GM13976 (cell line): ENCODE results near the gene CLRN3.

Experiments
- DNase-seq: peaks from one replicate; pipeline ENCODE4 v3.0.0; 2012; ENCODE audit warnings: low spot score
- CTCF ChIP-seq: IDR thresholded peaks from 2 replicates; pipeline ENCODE4 v1.5.1; 2012; ENCODE audit warnings: borderline replicate concordance, mild to moderate bottlenecking; ENCODE audit not compliant: insufficient read depth; ENCODE audit errors: extremely low read depth, missing control alignments, control extremely low read depth
- in situ Hi-C: fragments of 300-500 bp; cut with MboI; formaldehyde crosslinking; loops from one replicate; pipeline ENCODE4 v1.12.0; 2022; ENCODE audit warnings: low sequenced_read_pairs, mixed read lengths, inconsistent platforms; ENCODE audit not compliant: unreplicated experiment

CLRN3 gene

GRCh38 chr10:127884501-127884900 is 8.2 kb downstream of the CLRN3 start:
- TF ChIP-seq CTCF, result no peak
- no peak for DNase-seq

GRCh38 chr10:127883516-127883915 is 9.2 kb downstream of the CLRN3 start:
- no peak for TF ChIP-seq CTCF

More at GRCh38 chr10:127884501-127884900, 8.2 kb downstream of the CLRN3 start:
- in situ Hi-C loops, result no loop called here

GRCh38 chr10:127882801-127883459 is 9.8 kb downstream of the CLRN3 start:
- in situ Hi-C loops, result no loop called here
- TF ChIP-seq CTCF, result no peak
- DNase-seq, result no peak

More at GRCh38 chr10:127883516-127883915, 9.2 kb downstream of the CLRN3 start:
- in situ Hi-C loops, result no loop called here
- no peak for DNase-seq

- TF ChIP-seq CTCF, result no peak
- DNase-seq, result no peak
- in situ Hi-C loops, result no loop called here
Measured at GRCh38 chr10:127882391-127882790, 10.3 kb downstream of the CLRN3 start.

GRCh38 chr10:127881262-127881661 is 11.5 kb downstream of the CLRN3 start:
- no peak for TF ChIP-seq CTCF
- in situ Hi-C loops, result no loop called here
- no peak for DNase-seq

- in situ Hi-C loops, result no loop called here
- no peak for TF ChIP-seq CTCF
- no peak for DNase-seq
Measured at GRCh38 chr10:127880557-127880956, 12.2 kb downstream of the CLRN3 start.
